ENCODE measurements around the gene SH3RF1. TPM values are rescaled to one million over a fixed set of nuclear protein-coding genes. Genes with fewer than 3 reads are reported as not detected.

Gene SH3RF1
- total and polyA plus RNA-seq, 2 of the 8 experiments (the other 6 are each of a cell fraction or from before 2014, with no cell fraction given): 6.9 to 15.1 TPM

DNA sequence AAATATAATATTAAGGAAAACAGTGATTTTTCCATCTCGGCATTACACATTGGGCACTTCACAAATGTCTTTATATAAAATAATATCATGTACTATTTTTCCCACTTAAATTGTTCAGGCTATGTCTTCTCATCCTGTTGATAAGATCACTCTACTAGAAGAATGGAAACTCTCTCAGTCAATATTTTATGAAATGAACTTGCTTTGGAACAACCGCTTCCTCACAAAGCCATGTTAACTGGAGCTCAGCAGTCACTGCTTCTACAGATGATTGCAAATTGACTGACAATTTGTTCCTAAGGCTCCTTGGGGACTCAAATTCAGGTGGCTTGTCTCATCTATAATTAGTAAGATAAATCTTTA lies 133.2 kb downstream of the SH3RF1 start:
- no peak overlapping the region for H3K27ac ChIP-seq (ENCODE audit: low read depth, low read length)
- peaks cover 0 to 2% (median under 1%) of the 10 kb centered on the region in 4 experiments; a peak in 2 of 7 replicates for H3K4me1 ChIP-seq (replicated peaks in 1 of 4; ENCODE audit: control insufficient read depth in 3 of 4, insufficient read depth in 4 of 4, low read length in 3 of 4)
- no peaks in the 10 kb centered on the region; the same call in 1 of the 2 replicates for H3K79me1 ChIP-seq (ENCODE audit: low read depth, low read length)
- no peak overlapping the region for H2BK5ac ChIP-seq (ENCODE audit: low read depth, low read length)
- no peak overlapping the region for H3K9ac ChIP-seq (replicated peaks in 1 of 4; ENCODE audit: extremely low read depth in 1 of 4, low read depth in 3 of 4, low read length in 3 of 4)
- no peaks in the 10 kb centered on the region for H4K20me1 ChIP-seq (replicated peaks in 1 of 2; ENCODE audit: control insufficient read depth in 1 of 2, insufficient read depth in 2 of 2, low read length in 2 of 2)
- no peak overlapping the region for H4K91ac ChIP-seq (replicated peaks; ENCODE audit: insufficient read length, low read length)
- H3K56ac ChIP-seq (replicated peaks; ENCODE audit: insufficient read length, low read depth, low read length): no peak overlapping the region
- DNase-seq (ENCODE audit: low read depth in 1 of 2, low spot score in 2 of 2): no peak
- H3K23me2 ChIP-seq (ENCODE audit: low read depth, low read length): no peaks in the 10 kb centered on the region
- H3K9me3 ChIP-seq (ENCODE audit: insufficient read depth in 2 of 2, low read depth in 1 of 2, low read length in 1 of 2): no peaks in the 10 kb centered on the region
- H3K4me2 ChIP-seq (ENCODE audit: insufficient read depth in 1 of 2, low read depth in 2 of 2, low read length in 2 of 2): no peak overlapping the region
- H3K36me3 ChIP-seq (ENCODE audit: control insufficient read depth in 2 of 4, insufficient read depth in 4 of 4, low read length in 3 of 4): peaks cover 0 to 17% (median 3%) of the 10 kb centered on the region in 4 experiments; a peak in 5 of 8 replicates
- no peak overlapping the region for H2BK20ac ChIP-seq (ENCODE audit: low read length)
- H3K27me3 ChIP-seq (replicated peaks in 1 of 4; ENCODE audit: control insufficient read depth in 3 of 4, extremely low read depth in 1 of 4, insufficient read depth in 3 of 4, low read length in 3 of 4): no peaks in the 10 kb centered on the region
- H3K14ac ChIP-seq (ENCODE audit: insufficient read length): no peak overlapping the region
- no peak for FAIRE-seq
- no peak overlapping the region for H4K8ac ChIP-seq (ENCODE audit: extremely low read depth, insufficient read depth, low read length)
- no peak overlapping the region for H3K23ac ChIP-seq (ENCODE audit: insufficient read length)
- H2BK15ac ChIP-seq (ENCODE audit: low read length): no peak overlapping the region
- H3K79me2 ChIP-seq (ENCODE audit: control insufficient read depth in 1 of 2, insufficient read depth in 2 of 2, low read length in 2 of 2): no peaks in the 10 kb centered on the region
- H2BK120ac ChIP-seq (replicated peaks; ENCODE audit: low read depth, low read length): no peak overlapping the region
- H4K5ac ChIP-seq (ENCODE audit: insufficient read length, low read depth, low read length): no peak overlapping the region
- TF ChIP-seq GABPA (IDR thresholded peaks at IDR 0.05; ENCODE audit: borderline replicate concordance, insufficient read depth, low read length) (no peak), CREB1 (IDR thresholded peaks at IDR 0.05) (no peak), HDAC2 (IDR thresholded peaks at IDR 0.05; ENCODE audit: borderline replicate concordance in 1 of 2, low read depth in 2 of 2, low read length in 2 of 2) (no peak), POLR2AphosphoS5 (IDR thresholded peaks at IDR 0.05; ENCODE audit: low read depth, low read length) (no peak)
- ChIA-PET CTCF (ENCODE audit: partially characterized antibody) (interaction anchor here (1.0 to 1.1 kb wide), 5 partner anchors 10 to 123 kb away, joined by 3 to 4 read pairs (median 3); no protein-coding TSS in a partner anchor), POLR2A (ENCODE audit: partially characterized antibody) (interaction anchor here (1.2 kb wide), 1 partner anchor 9 kb away, joined by 4 read pairs; no protein-coding TSS in a partner anchor)
- H2AFZ ChIP-seq (ENCODE audit: low read length): no peak overlapping the region
- WGBS, 2 experiments (ENCODE audit: extremely low coverage in 1 of 2, insufficient coverage in 1 of 2, insufficient read length in 1 of 2, insufficient replicate concordance in 2 of 2, low coverage in 1 of 2, low lambda C conversion rate in 2 of 2, missing lambda C conversion rate in 1 of 2): 97% methylated on average over 2 of the region's 2 CpGs; no CpG with 5 or more reads in 1 of the 2 experiments
- no peak overlapping the region for H3K18ac ChIP-seq (ENCODE audit: extremely low read depth, low read length)
- H3K4me3 ChIP-seq (ENCODE audit: extremely low read depth in 1 of 4, insufficient read depth in 2 of 4, low read depth in 3 of 4, low read length in 4 of 4): no peak overlapping the region
- no peak overlapping the region for H2AK5ac ChIP-seq (ENCODE audit: low read depth, low read length)
- no peak overlapping the region for H3K4ac ChIP-seq (replicated peaks; ENCODE audit: insufficient read length, low read depth, low read length)
- H2BK12ac ChIP-seq (ENCODE audit: low read depth, low read length): no peak overlapping the region
